K562 (cell line): ENCODE measurements around the gene EIF5A2. TPM values are rescaled to one million over a fixed set of nuclear protein-coding genes. Genes with fewer than 3 reads are reported as not detected.
A peak's percentile ranks its signal among the peaks of the same experiment; 100 is the strongest.

Experiments
- ATAC-seq: fragments of 200-7000 bp; cut with Tn5 transposase; 3 replicates; pipeline ENCODE4 v1.9.1; 2020; ENCODE audit warnings: moderate library complexity
- BruUV-seq: library from RNA; stranded (reverse); fragments of 400-500 nt; replicated peaks from 2 replicates; lab custom pipeline; 2021; lab: Mats Ljungman, UMichigan
- CTCF ChIA-PET: fragments of 300-600 bp; formaldehyde crosslinking; extraction: SDS; loops from one replicate; lab custom pipeline; 2021; ENCODE audit warnings: low intra/inter-chr PET ratio; lab: Yijun Ruan, JAX
- POLR2A ChIA-PET: fragments of 300-600, 350-650 bp; sonication (Branson Sonifier 250); formaldehyde crosslinking; extraction: SDS; loops from one replicate; lab custom pipeline; 2021; ENCODE audit warnings: antibody characterized with exemption, inconsistent platforms; lab: Yijun Ruan, JAX
- DNase-seq, 4 experiments: peaks; one replicate each; pipeline versions ENCODE4 v3.0.0 to v3.0.0-alpha.2; 2011 to 2018; ENCODE audit warnings: low spot score in 3 of 4, mixed read lengths in 3 of 4; ENCODE audit errors: extremely low read depth in 1 of 4
- FAIRE-seq: peaks from 2 replicates; lab custom pipeline; 2011; peaks lifted over from hg19 to GRCh38; lab: Jason Lieb, UNC
- H2AFZ ChIP-seq: 2 replicates; pipeline ENCODE4 v1.6.0; 2011; ENCODE audit warnings: low read depth, low read length, control low read depth, inconsistent platforms
- H3K27ac ChIP-seq: fragments of 200-600 bp; 3 replicates; pipeline ENCODE4 v1.8.0; 2011; ENCODE audit warnings: low read depth, mild to moderate bottlenecking, control low read depth, inconsistent platforms, low read length, moderate library complexity, mixed read lengths; ENCODE audit errors: extremely low read depth
- H3K27me3 ChIP-seq, 2 experiments: fragments of 300-600 bp in 1 of 2; 2 replicates in 1 of 2; 3 replicates in 1 of 2; pipeline versions ENCODE4 v1.6.0 to v1.8.0; 2011; ENCODE audit warnings: inconsistent platforms in 2 of 2, low read length in 2 of 2, mild to moderate bottlenecking in 1 of 2, mixed read lengths in 1 of 2, moderate library complexity in 1 of 2; ENCODE audit not compliant: control insufficient read depth in 2 of 2, insufficient read depth in 2 of 2
- H3K36me3 ChIP-seq: fragments of 300-600 bp; 3 replicates; pipeline ENCODE4 v1.8.0; 2011; ENCODE audit warnings: mild to moderate bottlenecking, low read length, inconsistent platforms; ENCODE audit not compliant: control insufficient read depth, insufficient read depth
- H3K4me1 ChIP-seq, 2 experiments: fragments of 200-600 bp in 1 of 2; replicated peaks in 1 of 2; 2 replicates in 1 of 2; 3 replicates in 1 of 2; pipeline versions ENCODE4 v1.5.1 to v1.8.0; 2011; ENCODE audit warnings: inconsistent platforms in 2 of 2, low read length in 2 of 2, mild to moderate bottlenecking in 1 of 2, mixed read lengths in 1 of 2, moderate library complexity in 1 of 2; ENCODE audit not compliant: control insufficient read depth in 2 of 2, insufficient read depth in 2 of 2
- H3K4me2 ChIP-seq: 2 replicates; pipeline ENCODE4 v1.6.1; 2011; ENCODE audit warnings: low read length, control low read depth, inconsistent platforms, mixed read lengths; ENCODE audit not compliant: insufficient read depth
- H3K4me3 ChIP-seq: fragments of 200-600 bp; sonication (generic), shearing (Covaris generic); 2 replicates; pipeline ENCODE4 v1.5.1; 2016; ENCODE audit warnings: control low read depth, inconsistent platforms
- H3K79me2 ChIP-seq: fragments of 200-600 bp; 3 replicates; pipeline ENCODE4 v1.8.0; 2011; ENCODE audit warnings: low read length, inconsistent platforms; ENCODE audit not compliant: control insufficient read depth, insufficient read depth
- H3K9ac ChIP-seq, 2 experiments: 2 replicates each; pipeline versions ENCODE4 v1.6.0 to v1.6.1; 2011; ENCODE audit warnings: low read depth in 2 of 2, low read length in 2 of 2, control low read depth in 1 of 2, inconsistent platforms in 1 of 2, mild to moderate bottlenecking in 1 of 2, mixed read lengths in 1 of 2; ENCODE audit not compliant: insufficient read depth in 1 of 2
- H3K9me1 ChIP-seq: one replicate; pipeline ENCODE4 v1.6.0; 2011; ENCODE audit warnings: inconsistent platforms, mild to moderate bottlenecking, low read length, moderate library complexity; ENCODE audit not compliant: control insufficient read depth, insufficient read depth
- H3K9me3 ChIP-seq: replicated peaks from 2 replicates; pipeline ENCODE4 v1.5.1; 2011; ENCODE audit warnings: low read depth, low read length, inconsistent platforms; ENCODE audit not compliant: control insufficient read depth, insufficient read depth
- H4K20me1 ChIP-seq: replicated peaks from 2 replicates; pipeline ENCODE4 v1.6.1; 2011; ENCODE audit warnings: low read length, inconsistent platforms, mixed read lengths; ENCODE audit not compliant: control insufficient read depth, insufficient read depth
- ESRRA ChIP-seq: fragments of 450-650 bp; IDR thresholded peaks from 2 replicates; pipeline ENCODE4 v1.6.1; 2014; ENCODE audit warnings: low read depth, mild to moderate bottlenecking, moderate library complexity, borderline replicate concordance
- HOXB6 ChIP-seq: fragments of 250-450 bp; sonication (Bioruptor Pico); IDR thresholded peaks from 2 replicates; pipeline ENCODE4 v1.5.1; 2022; ENCODE audit warnings: mild to moderate bottlenecking, borderline replicate concordance
- RBBP5 ChIP-seq: fragments of 200-600 bp; sonication (generic); IDR thresholded peaks from 2 replicates; pipeline ENCODE4 v1.6.1; 2012; ENCODE audit warnings: borderline replicate concordance, mild to moderate bottlenecking, low read length, control low read depth, inconsistent platforms; ENCODE audit not compliant: insufficient read depth, poor library complexity, severe bottlenecking
- SIRT6 ChIP-seq: IDR thresholded peaks from one replicate; pipeline ENCODE4 v1.6.1; 2012; ENCODE audit warnings: low read depth, mild to moderate bottlenecking, control low read depth, inconsistent platforms, low read length, moderate library complexity
- SRF ChIP-seq, 2 experiments: fragments of 250-450, 450-650 bp in 1 of 2; sonication (Bioruptor Pico) in 1 of 2; sonication (generic) in 1 of 2; formaldehyde crosslinking; IDR thresholded peaks; 2 replicates each; pipeline versions ENCODE4 v1.5.0 to v1.5.1; 2020 to 2022; ENCODE audit warnings: mild to moderate bottlenecking in 1 of 2, missing genetic modification reagents in 1 of 2
- TRIM28 ChIP-seq: fragments of 450-650 bp; IDR thresholded peaks from 2 replicates; pipeline ENCODE4 v1.6.1; 2017
- ZNF140 ChIP-seq: fragments of 250-450 bp; sonication (Bioruptor Pico); IDR thresholded peaks from 2 replicates; pipeline ENCODE4 v1.8.0; 2021; ENCODE audit warnings: moderate library complexity, mild to moderate bottlenecking, inconsistent platforms
- ZNF165 ChIP-seq: fragments of 250-450 bp; sonication (Bioruptor Pico); IDR thresholded peaks from 2 replicates; pipeline ENCODE4 v1.4.0; 2020; ENCODE audit warnings: borderline replicate concordance
- WGBS: fragments of 100-300 bp; shearing (Covaris generic); methylation state at CpG from one replicate; pipeline ENCODE4 v1.1.6; 2016; ENCODE audit warnings: low coverage, mixed read lengths; ENCODE audit not compliant: insufficient coverage; ENCODE audit errors: missing lambda C conversion rate; 5-methylcytosine and 5-hydroxymethylcytosine counted together
- in situ Hi-C: fragments of 300-500 bp; cut with MboI; formaldehyde crosslinking; loops from 4 replicates; pipeline ENCODE4 v1.15.0; 2018; ENCODE audit warnings: inconsistent platforms, mixed read lengths
- intact Hi-C: fragments of 100-400 bp; cut with micrococcal nuclease; formaldehyde crosslinking; loops from 2 replicates; pipeline ENCODE4 v1.14.2; 2022
- polyA plus RNA-seq, 8 experiments: library from polyadenylated mRNA; depleted of rRNA in 4 of 8; stranded (reverse) in 5 of 8; unstranded in 3 of 8; fragments of >200 nt; fragmentation: Nextera tagmentation in 2 of 8; fragmentation: Illumina TruSeq in 1 of 8; extraction: Ambion mirVana in 2 of 8; extraction: Trizol in 1 of 8; gene quantifications; 2 replicates each; pipeline versions ENCODE4 v1.2.1 to v1.2.3, GENCODE V29; 2011 to 2014; ENCODE audit warnings: inconsistent platforms in 1 of 8, missing spikeins in 1 of 8
- total RNA-seq, 7 experiments: library from RNA; depleted of rRNA in 6 of 7; stranded (reverse); fragments of >200 nt in 6 of 7; fragmentation: Illumina TruSeq in 2 of 7; extraction: Trizol in 2 of 7; gene quantifications; 2 replicates each; pipeline versions ENCODE4 v1.2.1 to v1.2.3, GENCODE V29; 2011 to 2021; ENCODE audit warnings: low replicate concordance in 1 of 7
- TF ChIP-seq, protein P1 (sequence below): fragments of 200-400 bp; formaldehyde crosslinking; IDR thresholded peaks from 2 replicates; pipeline ENCODE4 v1.6.1; 2017; ENCODE audit warnings: mild to moderate bottlenecking, low read depth, low read length, moderate library complexity
- TF ChIP-seq, protein P2 (sequence below): fragments of 450-650 bp; IDR thresholded peaks from 2 replicates; pipeline ENCODE4 v1.6.1; 2016; ENCODE audit warnings: mild to moderate bottlenecking
- TF ChIP-seq, protein P3 (sequence below), 2 experiments: fragments of 450-650 bp; IDR thresholded peaks; 2 replicates each; pipeline ENCODE4 v1.6.1; 2018; ENCODE audit warnings: mild to moderate bottlenecking in 2 of 2, low read depth in 1 of 2; ENCODE audit not compliant: partially characterized antibody in 2 of 2

The EIF5A2 gene
- total and polyA plus RNA-seq, 9 of the 15 experiments (the other 6 are each of a cell fraction or from before 2014, with no cell fraction given), result 3.9 to 18.3 (median 15.9) TPM

DNA sequence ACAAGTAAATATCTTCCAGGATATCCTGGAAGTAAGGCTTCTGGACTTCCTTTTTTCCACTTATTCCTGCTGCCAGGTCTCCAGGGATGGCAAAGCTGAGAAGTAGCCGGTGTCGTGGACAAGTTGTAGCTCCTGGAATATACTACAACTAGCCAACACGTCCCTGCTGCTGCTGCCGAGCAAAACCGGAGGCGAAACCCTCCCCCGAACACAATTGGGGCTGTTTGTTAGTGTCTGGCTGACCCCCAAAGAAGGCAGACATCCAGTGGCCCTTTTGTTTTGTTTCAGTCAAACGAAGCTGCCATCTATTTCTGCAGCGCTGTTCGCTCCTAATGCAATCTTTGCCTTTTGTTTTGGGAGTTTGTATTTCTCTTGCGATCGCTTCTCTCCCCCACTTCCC is 45.3 kb upstream of the EIF5A2 start:
- peak; percentile 11 for FAIRE-seq
- POLR2A ChIA-PET, result interaction anchor here (0.6 to 1.0 kb wide), 2 partner anchors 45 to 407 kb away, joined by 4 to 5 read pairs; partner anchors contain the start of gene EIF5A2
- 10% methylated on average over 9 of the region's 12 CpGs for WGBS
- TF ChIP-seq ZNF165 (CRISPR knock-in tag) (no peak), TRIM28 (no peak), SRF (CRISPR knock-in tag; IDR thresholded peaks at IDR 0.05) (no peak), ESRRA (no peak), SIRT6 (no peak), ZNF140 (CRISPR knock-in tag) (no peak), RBBP5 (no peak), HOXB6 (CRISPR knock-in tag) (no peak)
- TF ChIP-seq, protein P1, sequence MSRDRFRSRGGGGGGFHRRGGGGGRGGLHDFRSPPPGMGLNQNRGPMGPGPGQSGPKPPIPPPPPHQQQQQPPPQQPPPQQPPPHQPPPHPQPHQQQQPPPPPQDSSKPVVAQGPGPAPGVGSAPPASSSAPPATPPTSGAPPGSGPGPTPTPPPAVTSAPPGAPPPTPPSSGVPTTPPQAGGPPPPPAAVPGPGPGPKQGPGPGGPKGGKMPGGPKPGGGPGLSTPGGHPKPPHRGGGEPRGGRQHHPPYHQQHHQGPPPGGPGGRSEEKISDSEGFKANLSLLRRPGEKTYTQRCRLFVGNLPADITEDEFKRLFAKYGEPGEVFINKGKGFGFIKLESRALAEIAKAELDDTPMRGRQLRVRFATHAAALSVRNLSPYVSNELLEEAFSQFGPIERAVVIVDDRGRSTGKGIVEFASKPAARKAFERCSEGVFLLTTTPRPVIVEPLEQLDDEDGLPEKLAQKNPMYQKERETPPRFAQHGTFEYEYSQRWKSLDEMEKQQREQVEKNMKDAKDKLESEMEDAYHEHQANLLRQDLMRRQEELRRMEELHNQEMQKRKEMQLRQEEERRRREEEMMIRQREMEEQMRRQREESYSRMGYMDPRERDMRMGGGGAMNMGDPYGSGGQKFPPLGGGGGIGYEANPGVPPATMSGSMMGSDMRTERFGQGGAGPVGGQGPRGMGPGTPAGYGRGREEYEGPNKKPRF, result no peak
- TF ChIP-seq, protein P2, sequence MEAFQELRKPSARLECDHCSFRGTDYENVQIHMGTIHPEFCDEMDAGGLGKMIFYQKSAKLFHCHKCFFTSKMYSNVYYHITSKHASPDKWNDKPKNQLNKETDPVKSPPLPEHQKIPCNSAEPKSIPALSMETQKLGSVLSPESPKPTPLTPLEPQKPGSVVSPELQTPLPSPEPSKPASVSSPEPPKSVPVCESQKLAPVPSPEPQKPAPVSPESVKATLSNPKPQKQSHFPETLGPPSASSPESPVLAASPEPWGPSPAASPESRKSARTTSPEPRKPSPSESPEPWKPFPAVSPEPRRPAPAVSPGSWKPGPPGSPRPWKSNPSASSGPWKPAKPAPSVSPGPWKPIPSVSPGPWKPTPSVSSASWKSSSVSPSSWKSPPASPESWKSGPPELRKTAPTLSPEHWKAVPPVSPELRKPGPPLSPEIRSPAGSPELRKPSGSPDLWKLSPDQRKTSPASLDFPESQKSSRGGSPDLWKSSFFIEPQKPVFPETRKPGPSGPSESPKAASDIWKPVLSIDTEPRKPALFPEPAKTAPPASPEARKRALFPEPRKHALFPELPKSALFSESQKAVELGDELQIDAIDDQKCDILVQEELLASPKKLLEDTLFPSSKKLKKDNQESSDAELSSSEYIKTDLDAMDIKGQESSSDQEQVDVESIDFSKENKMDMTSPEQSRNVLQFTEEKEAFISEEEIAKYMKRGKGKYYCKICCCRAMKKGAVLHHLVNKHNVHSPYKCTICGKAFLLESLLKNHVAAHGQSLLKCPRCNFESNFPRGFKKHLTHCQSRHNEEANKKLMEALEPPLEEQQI, result no peak
- TF ChIP-seq, protein P3, sequence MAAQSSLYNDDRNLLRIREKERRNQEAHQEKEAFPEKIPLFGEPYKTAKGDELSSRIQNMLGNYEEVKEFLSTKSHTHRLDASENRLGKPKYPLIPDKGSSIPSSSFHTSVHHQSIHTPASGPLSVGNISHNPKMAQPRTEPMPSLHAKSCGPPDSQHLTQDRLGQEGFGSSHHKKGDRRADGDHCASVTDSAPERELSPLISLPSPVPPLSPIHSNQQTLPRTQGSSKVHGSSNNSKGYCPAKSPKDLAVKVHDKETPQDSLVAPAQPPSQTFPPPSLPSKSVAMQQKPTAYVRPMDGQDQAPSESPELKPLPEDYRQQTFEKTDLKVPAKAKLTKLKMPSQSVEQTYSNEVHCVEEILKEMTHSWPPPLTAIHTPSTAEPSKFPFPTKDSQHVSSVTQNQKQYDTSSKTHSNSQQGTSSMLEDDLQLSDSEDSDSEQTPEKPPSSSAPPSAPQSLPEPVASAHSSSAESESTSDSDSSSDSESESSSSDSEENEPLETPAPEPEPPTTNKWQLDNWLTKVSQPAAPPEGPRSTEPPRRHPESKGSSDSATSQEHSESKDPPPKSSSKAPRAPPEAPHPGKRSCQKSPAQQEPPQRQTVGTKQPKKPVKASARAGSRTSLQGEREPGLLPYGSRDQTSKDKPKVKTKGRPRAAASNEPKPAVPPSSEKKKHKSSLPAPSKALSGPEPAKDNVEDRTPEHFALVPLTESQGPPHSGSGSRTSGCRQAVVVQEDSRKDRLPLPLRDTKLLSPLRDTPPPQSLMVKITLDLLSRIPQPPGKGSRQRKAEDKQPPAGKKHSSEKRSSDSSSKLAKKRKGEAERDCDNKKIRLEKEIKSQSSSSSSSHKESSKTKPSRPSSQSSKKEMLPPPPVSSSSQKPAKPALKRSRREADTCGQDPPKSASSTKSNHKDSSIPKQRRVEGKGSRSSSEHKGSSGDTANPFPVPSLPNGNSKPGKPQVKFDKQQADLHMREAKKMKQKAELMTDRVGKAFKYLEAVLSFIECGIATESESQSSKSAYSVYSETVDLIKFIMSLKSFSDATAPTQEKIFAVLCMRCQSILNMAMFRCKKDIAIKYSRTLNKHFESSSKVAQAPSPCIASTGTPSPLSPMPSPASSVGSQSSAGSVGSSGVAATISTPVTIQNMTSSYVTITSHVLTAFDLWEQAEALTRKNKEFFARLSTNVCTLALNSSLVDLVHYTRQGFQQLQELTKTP (IDR thresholded peaks at IDR 0.05; ENCODE audit: low read depth in 1 of 2, partially characterized antibody in 2 of 2), result no peak

More for the DNA sequence above, 45.3 kb upstream of the EIF5A2 start:
- H2AFZ ChIP-seq, result peak overlapping the region; percentile 82
- H3K4me2 ChIP-seq, result peak overlapping the region; percentile 70
- peak overlapping the region; percentile 17; the same call in 1 of the 2 replicates for H3K4me3 ChIP-seq
- ATAC-seq (peak; percentile 62), DNase-seq (peak in 1 of 4 experiments; percentile 20)
- H3K79me2 ChIP-seq, result no peaks in the 10 kb centered on the region
- intact Hi-C loops (loop anchor here (5.0 to 10.0 kb wide), 2 partner anchors 89 to 819 kb away; no protein-coding TSS in a partner anchor), in situ Hi-C loops (loop anchor here (25.0 kb wide), 1 partner anchor 1684 kb away; no protein-coding TSS in a partner anchor)
- peaks cover 0 to 3% of the 10 kb centered on the region in 2 experiments; a peak in 1 of 5 replicates for H3K4me1 ChIP-seq
- no peaks in the 10 kb centered on the region for H3K36me3 ChIP-seq
- H3K27me3 ChIP-seq, result peaks cover 0 to 8% of the 10 kb centered on the region in 2 experiments; a peak in 2 of 5 replicates
- BruUV-seq, result no TSS peak
- H3K27ac ChIP-seq, result no peak overlapping the region; the same call in 2 of the 3 replicates
- no peaks in the 10 kb centered on the region for H4K20me1 ChIP-seq
- CTCF ChIA-PET, result no interaction called here
- H3K9ac ChIP-seq, result peak overlapping the region; percentile 20 to 62; a peak in 2 of 4 replicates
- H3K9me1 ChIP-seq, result no peaks in the 10 kb centered on the region
- 0 out of 2 replicates have a peak, but pooled peaks cover 1% of the 10 kb centered on the region for H3K9me3 ChIP-seq
